ENCODE measurements around the gene FGFRL1.
"Not testable (repeated sequence)": the region's sequence is repeated elsewhere in the genome, so short reads cannot be mapped to it uniquely, and the experiment has no call there.

The FGFRL1 gene

GRCh38 chr4:970046-970745 is 41.2 kb upstream of the FGFRL1 start:
- no peak for ATAC-seq (ENCODE audit: low read depth)

GRCh38 chr4:970854-971520 is 40.4 kb upstream of the FGFRL1 start:
- Mint-ChIP-seq H3K4me3 (peak overlapping the region; percentile 49), H3K36me3 (no peaks in the 10 kb centered on the region), H3K27ac (no peak overlapping the region)

More at GRCh38 chr4:970046-970745, 41.2 kb upstream of the FGFRL1 start:
- Mint-ChIP-seq H3K4me3 (no peak overlapping the region), H3K27me3 (no peaks in the 10 kb centered on the region), H3K4me1 (peaks cover 4% of the 10 kb centered on the region), H3K36me3 (no peaks in the 10 kb centered on the region), H3K9me3 (no peaks in the 10 kb centered on the region), H3K27ac (no peak overlapping the region)
- no peak for DNase-seq (ENCODE audit: low spot score in 2 of 2)

GRCh38 chr4:971666-972500 is 39.5 kb upstream of the FGFRL1 start:
- ATAC-seq (ENCODE audit: low read depth) (no peak), DNase-seq (ENCODE audit: low spot score in 2 of 2) (no peak)
- H3K9me3 Mint-ChIP-seq, result no peaks in the 10 kb centered on the region
- H3K4me1 Mint-ChIP-seq, result peaks cover 4% of the 10 kb centered on the region
- no peaks in the 10 kb centered on the region for H3K36me3 Mint-ChIP-seq
- peak overlapping the region; percentile 68 for H3K4me3 Mint-ChIP-seq
- H3K27ac Mint-ChIP-seq, result no peak overlapping the region
- H3K27me3 Mint-ChIP-seq, result no peaks in the 10 kb centered on the region

More at GRCh38 chr4:970854-971520, 40.4 kb upstream of the FGFRL1 start:
- ATAC-seq (ENCODE audit: low read depth), result no peak
- Mint-ChIP-seq H3K9me3 (no peaks in the 10 kb centered on the region), H3K4me1 (peaks cover 4% of the 10 kb centered on the region), H3K27me3 (no peaks in the 10 kb centered on the region)
- no peak for DNase-seq (ENCODE audit: low spot score in 2 of 2)

- H3K27me3 Mint-ChIP-seq, result no peaks in the 10 kb centered on the region
- peak overlapping the region; percentile 68 for H3K4me3 Mint-ChIP-seq
- H3K36me3 Mint-ChIP-seq, result no peaks in the 10 kb centered on the region
- no peaks in the 10 kb centered on the region for H3K9me3 Mint-ChIP-seq
- no peak overlapping the region for H3K27ac Mint-ChIP-seq
- ATAC-seq (ENCODE audit: low read depth) (peak; percentile 47), DNase-seq (ENCODE audit: low spot score in 2 of 2) (peak; percentile 43 to 64)
- peaks cover 4% of the 10 kb centered on the region for H3K4me1 Mint-ChIP-seq
Measured at GRCh38 chr4:972651-973424, 38.6 kb upstream of the FGFRL1 start.

- Mint-ChIP-seq H3K4me1 (peaks cover 4% of the 10 kb centered on the region), H3K27ac (no peak within 1 kb of the TSS), H3K9me3 (no peaks in the 10 kb centered on the region), H3K36me3 (no peaks in the 10 kb centered on the region), H3K27me3 (no peaks in the 10 kb centered on the region), H3K4me3 (peak within 1 kb of the TSS; percentile 68)
- ATAC-seq (ENCODE audit: low read depth) (peak; percentile 90), DNase-seq (ENCODE audit: low spot score in 2 of 2) (peak; percentile 80 to 82)
Measured at GRCh38 chr4:973431-974397, 37.7 kb upstream of the FGFRL1 start, which contains the start of gene DGKQ. Gene DGKQ (minus strand): TSS chr4:973569. CDS start chr4:973482, 87 bp downstream.

GRCh38 chr4:974668-975067 is 36.8 kb upstream of the FGFRL1 start:
- DNase-seq (ENCODE audit: low spot score in 2 of 2), result no peak
- ATAC-seq (ENCODE audit: low read depth), result no peak
- Mint-ChIP-seq H3K27me3 (no peaks in the 10 kb centered on the region), H3K27ac (no peak overlapping the region), H3K4me1 (peaks cover 4% of the 10 kb centered on the region), H3K4me3 (no peak overlapping the region), H3K36me3 (no peaks in the 10 kb centered on the region), H3K9me3 (no peaks in the 10 kb centered on the region)

- not testable (repeated sequence) for H3K36me3 Mint-ChIP-seq; H3K4me1 Mint-ChIP-seq; H3K9me3 Mint-ChIP-seq; H3K27ac Mint-ChIP-seq; DNase-seq (ENCODE audit: low spot score in 2 of 2); H3K27me3 Mint-ChIP-seq; H3K4me3 Mint-ChIP-seq; ATAC-seq (ENCODE audit: low read depth)
Measured at GRCh38 chr4:976016-976415, 35.4 kb upstream of the FGFRL1 start.

GRCh38 chr4:978957-979701 is 32.3 kb upstream of the FGFRL1 start:
- ATAC-seq (ENCODE audit: low read depth) (no peak), DNase-seq (ENCODE audit: low spot score in 2 of 2) (no peak)
- Mint-ChIP-seq H3K27me3 (no peaks in the 10 kb centered on the region), H3K27ac (no peak overlapping the region), H3K36me3 (no peaks in the 10 kb centered on the region), H3K9me3 (no peaks in the 10 kb centered on the region), H3K4me3 (no peak overlapping the region), H3K4me1 (no peaks in the 10 kb centered on the region)

- Mint-ChIP-seq H3K27ac (no peak overlapping the region), H3K27me3 (no peaks in the 10 kb centered on the region), H3K9me3 (no peaks in the 10 kb centered on the region), H3K4me1 (peaks cover 6% of the 10 kb centered on the region), H3K4me3 (no peak overlapping the region), H3K36me3 (no peaks in the 10 kb centered on the region)
- DNase-seq (ENCODE audit: low spot score in 2 of 2) (no peak), ATAC-seq (ENCODE audit: low read depth) (no peak)
Measured at GRCh38 chr4:982291-982690, 29.1 kb upstream of the FGFRL1 start.

GRCh38 chr4:982814-983213 is 28.6 kb upstream of the FGFRL1 start:
- no peak for DNase-seq (ENCODE audit: low spot score in 2 of 2)
- no peak for ATAC-seq (ENCODE audit: low read depth)
- Mint-ChIP-seq H3K4me1 (peaks cover 9% of the 10 kb centered on the region), H3K9me3 (no peaks in the 10 kb centered on the region), H3K27ac (no peak overlapping the region), H3K4me3 (no peak overlapping the region), H3K27me3 (no peaks in the 10 kb centered on the region), H3K36me3 (no peaks in the 10 kb centered on the region)

GRCh38 chr4:984336-985054 is 26.9 kb upstream of the FGFRL1 start:
- no peaks in the 10 kb centered on the region for H3K27me3 Mint-ChIP-seq
- peaks cover 9% of the 10 kb centered on the region for H3K4me1 Mint-ChIP-seq
- ATAC-seq (ENCODE audit: low read depth), result no peak
- H3K27ac Mint-ChIP-seq, result no peak overlapping the region
- no peaks in the 10 kb centered on the region for H3K36me3 Mint-ChIP-seq
- DNase-seq (ENCODE audit: low spot score in 2 of 2), result no peak
- no peaks in the 10 kb centered on the region for H3K9me3 Mint-ChIP-seq
- peak overlapping the region; percentile 78 for H3K4me3 Mint-ChIP-seq

Data from memory B cell (primary cell).